Upper lobe of left lung (tissue), 6 donors: ENCODE measurements around the gene EXOC6. TPM values are rescaled to one million over a fixed set of nuclear protein-coding genes. Genes with fewer than 3 reads are reported as not detected.

ENCODE experiments used
- ATAC-seq, 2 donors: fragments of 200-7000 bp; cut with Tn5 transposase; one replicate each; pipeline ENCODE4 v1.9.1; 2022; ENCODE audit warnings: mild to moderate bottlenecking in 2 of 2, moderate library complexity in 2 of 2; ENCODE audit not compliant: low FRiP score in 2 of 2
- DNase-seq, 2 donors: peaks; one replicate each; pipeline ENCODE4 v3.0.0-alpha.2; 2019 to 2020
- H3K27ac ChIP-seq, 4 donors: fragments of 200-600 bp; sonication (generic); one replicate each; pipeline ENCODE4 v1.5.1; 2016 to 2019
- H3K27me3 ChIP-seq, 4 donors: fragments of 200-600 bp; sonication (generic); one replicate each; pipeline ENCODE4 v1.5.1; 2017 to 2019
- H3K36me3 ChIP-seq, 4 donors: fragments of 200-600 bp; sonication (generic); one replicate each; pipeline ENCODE4 v1.5.1; 2016 to 2019
- H3K4me1 ChIP-seq, 4 donors: fragments of 200-600 bp; sonication (generic); one replicate each; pipeline ENCODE4 v1.5.1; 2018 to 2019
- H3K4me3 ChIP-seq, 4 donors: fragments of 200-600 bp; sonication (generic); one replicate each; pipeline ENCODE4 v1.5.1; 2017 to 2019; ENCODE audit warnings: mild to moderate bottlenecking in 2 of 4, moderate library complexity in 1 of 4
- H3K9me3 ChIP-seq, 4 donors: fragments of 200-600 bp; sonication (generic); one replicate each; pipeline ENCODE4 v1.5.1; 2018 to 2019
- CTCF ChIP-seq, 6 experiments: fragments of 450-650 bp in 4 of 6; fragments of 200-600 bp in 2 of 6; sonication (generic) in 2 of 6; IDR thresholded peaks; one replicate each; pipeline ENCODE4 v1.5.1; 2016 to 2019; ENCODE audit warnings: antibody characterized with exemption in 6 of 6
- EP300 ChIP-seq, 4 donors: sonication (generic); formaldehyde crosslinking; IDR thresholded peaks; one replicate each; pipeline ENCODE4 v1.5.1; 2017; ENCODE audit warnings: antibody characterized with exemption in 4 of 4, control low read depth in 2 of 4
- POLR2A ChIP-seq, 4 donors: fragments of 450-650 bp; IDR thresholded peaks; one replicate each; pipeline ENCODE4 v1.5.1; 2016 to 2017; ENCODE audit warnings: antibody characterized with exemption in 4 of 4, mild to moderate bottlenecking in 2 of 4
- POLR2AphosphoS5 ChIP-seq, 2 donors: sonication (generic); formaldehyde crosslinking; IDR thresholded peaks; one replicate each; pipeline ENCODE4 v1.5.1; 2017; ENCODE audit warnings: antibody characterized with exemption in 2 of 2
- WGBS, 2 donors: methylation state at CpG; one replicate each; pipeline ENCODE4 v1.1.5; 2017 to 2018; 5-methylcytosine and 5-hydroxymethylcytosine counted together
- small RNA-seq, 4 donors: library from RNA; depleted of rRNA; stranded (forward); fragments of <200 nt; gene quantifications; one replicate each; pipeline ENCODE3, GENCODE V24; 2016
- total RNA-seq, 6 donors: library from RNA; depleted of rRNA in 4 of 6; stranded (reverse); fragments of >200 nt in 4 of 6; gene quantifications; one replicate each; pipeline versions ENCODE4 v1.1.0 to v1.2.1, GENCODE V29; 2016 to 2021
- donor health status: DM: no; HTN: no; CAD: no; lungs with moderate emphysema.
- donor health status: DM: no; HTN: yes; CAD: no; lungs with severe emphysema.

EXOC6 gene
- total RNA-seq, 6 donors from 2014 or later, result 7.1 to 27.3 (median 20.1) TPM

GRCh38 chr10:93106631-93107072 lies 258.3 kb downstream of the EXOC6 start:
- no peak overlapping the region for H3K4me3 ChIP-seq
- no peak for TF ChIP-seq EP300 (IDR thresholded peaks at IDR 0.05)
- no peak for TF ChIP-seq CTCF (IDR thresholded peaks at IDR 0.05)
- no peak for TF ChIP-seq POLR2A (IDR thresholded peaks at IDR 0.05)
- no peak for TF ChIP-seq POLR2AphosphoS5 (IDR thresholded peaks at IDR 0.05)
- H3K9me3 ChIP-seq, result peaks cover 0 to 6% (median 2%) of the 10 kb centered on the region in 4 donors
- DNase-seq, result no peak
- H3K27ac ChIP-seq, result no peak overlapping the region
- no peak for ATAC-seq
- no peaks in the 10 kb centered on the region for H3K4me1 ChIP-seq
- no peaks in the 10 kb centered on the region for H3K27me3 ChIP-seq
- no peaks in the 10 kb centered on the region for H3K36me3 ChIP-seq
- 64 to 68% methylated on average over 2 of the region's 2 CpGs for WGBS, 2 donors

Small RNA genes within 50 kb of the gene (small RNA-seq; reads per million reads assigned to genes)
- gene AL392103.1, result 0 reads per million in 4 donors

Other genes starting within 250 kb of the EXOC6 start
- 10 to 100 TPM in 4 of 6 donors, 1 to 10 TPM in 2; 5.8 to 21.9 (median 15.8) TPM for gene HHEX, start 158.6 kb upstream of the EXOC6 start, total RNA-seq
- under 1 TPM in 5 of 6 donors, not detected in 1; 0.22 to 0.46 (median 0.37) TPM for gene CYP26C1, start 212.3 kb downstream of the EXOC6 start, total RNA-seq
- not detected for gene CYP26A1, start 225.4 kb downstream of the EXOC6 start, total RNA-seq